Measurements from ENCODE around the gene CCDC39.
"Not testable (repeated sequence)": the region's sequence is repeated elsewhere in the genome, so short reads cannot be mapped to it uniquely, and the experiment has no call there.

DNA sequence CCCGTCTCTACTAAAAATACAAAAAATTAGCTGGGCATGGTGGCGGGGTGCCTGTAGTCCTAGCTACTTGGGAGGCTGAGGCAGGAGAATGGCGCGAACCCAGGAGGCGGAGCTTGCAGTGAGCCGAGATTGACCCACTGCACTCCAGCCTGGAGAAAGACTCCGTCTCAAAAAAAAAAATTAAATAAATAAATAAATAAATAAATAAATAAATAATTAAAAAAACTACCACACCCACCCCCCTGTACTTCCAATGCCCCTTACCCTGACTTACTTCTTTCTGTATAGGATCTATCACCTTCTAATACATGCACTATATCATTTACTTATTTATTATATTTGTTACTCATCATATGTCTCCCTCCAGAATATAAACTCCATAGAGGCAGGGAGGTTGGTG is 85.7 kb downstream of the CCDC39 start:
- TF ChIP-seq, protein P1, sequence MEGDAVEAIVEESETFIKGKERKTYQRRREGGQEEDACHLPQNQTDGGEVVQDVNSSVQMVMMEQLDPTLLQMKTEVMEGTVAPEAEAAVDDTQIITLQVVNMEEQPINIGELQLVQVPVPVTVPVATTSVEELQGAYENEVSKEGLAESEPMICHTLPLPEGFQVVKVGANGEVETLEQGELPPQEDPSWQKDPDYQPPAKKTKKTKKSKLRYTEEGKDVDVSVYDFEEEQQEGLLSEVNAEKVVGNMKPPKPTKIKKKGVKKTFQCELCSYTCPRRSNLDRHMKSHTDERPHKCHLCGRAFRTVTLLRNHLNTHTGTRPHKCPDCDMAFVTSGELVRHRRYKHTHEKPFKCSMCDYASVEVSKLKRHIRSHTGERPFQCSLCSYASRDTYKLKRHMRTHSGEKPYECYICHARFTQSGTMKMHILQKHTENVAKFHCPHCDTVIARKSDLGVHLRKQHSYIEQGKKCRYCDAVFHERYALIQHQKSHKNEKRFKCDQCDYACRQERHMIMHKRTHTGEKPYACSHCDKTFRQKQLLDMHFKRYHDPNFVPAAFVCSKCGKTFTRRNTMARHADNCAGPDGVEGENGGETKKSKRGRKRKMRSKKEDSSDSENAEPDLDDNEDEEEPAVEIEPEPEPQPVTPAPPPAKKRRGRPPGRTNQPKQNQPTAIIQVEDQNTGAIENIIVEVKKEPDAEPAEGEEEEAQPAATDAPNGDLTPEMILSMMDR (conservative IDR thresholded peaks at IDR 0.05; ENCODE audit: low read depth, low read length), result not testable (repeated sequence)
- not testable (repeated sequence) for TF ChIP-seq EZH2 (IDR thresholded peaks at IDR 0.05; ENCODE audit: low read length, unreplicated experiment); EZH2phosphoT487 (IDR thresholded peaks at IDR 0.05; ENCODE audit: borderline replicate concordance, low read length)
